ENCODE data around the gene SPTLC3. TPM values are rescaled to one million over a fixed set of nuclear protein-coding genes. Genes with fewer than 3 reads are reported as not detected.

Gene SPTLC3
- total and polyA plus RNA-seq, 2 experiments from 2014 or later = 0.52 to 0.66 TPM

DNA sequence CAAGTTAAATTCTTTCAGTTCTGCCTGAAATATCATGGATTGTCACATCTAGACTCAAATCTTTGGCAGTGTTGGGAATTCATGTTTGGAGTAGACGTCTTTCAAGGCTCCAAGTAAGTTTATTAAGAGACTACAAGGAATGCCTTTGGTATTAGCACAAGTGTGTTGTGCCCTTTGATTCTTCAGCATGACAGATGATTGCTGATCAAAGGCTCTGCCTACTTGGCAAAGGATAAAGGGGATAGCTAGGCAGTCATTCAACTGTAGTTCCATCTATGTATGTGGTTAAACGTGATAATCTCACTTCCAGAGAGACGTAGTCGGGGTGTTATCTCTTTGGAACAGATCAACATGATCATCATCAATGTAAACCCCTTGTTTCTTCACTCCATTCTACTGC lies 86.2 kb downstream of the SPTLC3 start:
- Mint-ChIP-seq H3K4me1 (peaks cover 7% of the 10 kb centered on the region; the same call in 2 of the 3 replicates), H3K4me3 (no peak overlapping the region), H3K9me3 (no peaks in the 10 kb centered on the region), H3K36me3 (ENCODE audit: low read depth) (no peaks in the 10 kb centered on the region), H3K27me3 (ENCODE audit: insufficient read depth, low read depth, poor library complexity) (no peaks in the 10 kb centered on the region), H3K27ac (no peak overlapping the region)
- H3K4me2 ChIP-seq = no peak overlapping the region
- no peaks in the 10 kb centered on the region for H4K20me1 ChIP-seq (replicated peaks; ENCODE audit: insufficient read depth)
- DNase-seq (ENCODE audit: low spot score) (no peak), ATAC-seq (no peak)
- no peaks in the 10 kb centered on the region for H3F3A ChIP-seq (replicated peaks; ENCODE audit: low read depth)
- H3K9me2 ChIP-seq (ENCODE audit: insufficient read depth) = no peaks in the 10 kb centered on the region; the same call in 1 of the 2 replicates
- peaks cover 10% of the 10 kb centered on the region; the same call in 1 of the 2 replicates for H3K4me1 ChIP-seq (ENCODE audit: insufficient read depth)
- no peak overlapping the region for H2AFZ ChIP-seq
- no peaks in the 10 kb centered on the region for H3K27me3 ChIP-seq (ENCODE audit: insufficient read depth)
- no peaks in the 10 kb centered on the region for H3K36me3 ChIP-seq (ENCODE audit: insufficient read depth)
- TF ChIP-seq, protein P1, sequence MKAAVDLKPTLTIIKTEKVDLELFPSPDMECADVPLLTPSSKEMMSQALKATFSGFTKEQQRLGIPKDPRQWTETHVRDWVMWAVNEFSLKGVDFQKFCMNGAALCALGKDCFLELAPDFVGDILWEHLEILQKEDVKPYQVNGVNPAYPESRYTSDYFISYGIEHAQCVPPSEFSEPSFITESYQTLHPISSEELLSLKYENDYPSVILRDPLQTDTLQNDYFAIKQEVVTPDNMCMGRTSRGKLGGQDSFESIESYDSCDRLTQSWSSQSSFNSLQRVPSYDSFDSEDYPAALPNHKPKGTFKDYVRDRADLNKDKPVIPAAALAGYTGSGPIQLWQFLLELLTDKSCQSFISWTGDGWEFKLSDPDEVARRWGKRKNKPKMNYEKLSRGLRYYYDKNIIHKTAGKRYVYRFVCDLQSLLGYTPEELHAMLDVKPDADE (IDR thresholded peaks at IDR 0.05) = no peak
- TF ChIP-seq CREB1 (CRISPR knock-in tag; IDR thresholded peaks at IDR 0.05; ENCODE audit: low read depth) = no peak
- TF ChIP-seq, protein P2, sequence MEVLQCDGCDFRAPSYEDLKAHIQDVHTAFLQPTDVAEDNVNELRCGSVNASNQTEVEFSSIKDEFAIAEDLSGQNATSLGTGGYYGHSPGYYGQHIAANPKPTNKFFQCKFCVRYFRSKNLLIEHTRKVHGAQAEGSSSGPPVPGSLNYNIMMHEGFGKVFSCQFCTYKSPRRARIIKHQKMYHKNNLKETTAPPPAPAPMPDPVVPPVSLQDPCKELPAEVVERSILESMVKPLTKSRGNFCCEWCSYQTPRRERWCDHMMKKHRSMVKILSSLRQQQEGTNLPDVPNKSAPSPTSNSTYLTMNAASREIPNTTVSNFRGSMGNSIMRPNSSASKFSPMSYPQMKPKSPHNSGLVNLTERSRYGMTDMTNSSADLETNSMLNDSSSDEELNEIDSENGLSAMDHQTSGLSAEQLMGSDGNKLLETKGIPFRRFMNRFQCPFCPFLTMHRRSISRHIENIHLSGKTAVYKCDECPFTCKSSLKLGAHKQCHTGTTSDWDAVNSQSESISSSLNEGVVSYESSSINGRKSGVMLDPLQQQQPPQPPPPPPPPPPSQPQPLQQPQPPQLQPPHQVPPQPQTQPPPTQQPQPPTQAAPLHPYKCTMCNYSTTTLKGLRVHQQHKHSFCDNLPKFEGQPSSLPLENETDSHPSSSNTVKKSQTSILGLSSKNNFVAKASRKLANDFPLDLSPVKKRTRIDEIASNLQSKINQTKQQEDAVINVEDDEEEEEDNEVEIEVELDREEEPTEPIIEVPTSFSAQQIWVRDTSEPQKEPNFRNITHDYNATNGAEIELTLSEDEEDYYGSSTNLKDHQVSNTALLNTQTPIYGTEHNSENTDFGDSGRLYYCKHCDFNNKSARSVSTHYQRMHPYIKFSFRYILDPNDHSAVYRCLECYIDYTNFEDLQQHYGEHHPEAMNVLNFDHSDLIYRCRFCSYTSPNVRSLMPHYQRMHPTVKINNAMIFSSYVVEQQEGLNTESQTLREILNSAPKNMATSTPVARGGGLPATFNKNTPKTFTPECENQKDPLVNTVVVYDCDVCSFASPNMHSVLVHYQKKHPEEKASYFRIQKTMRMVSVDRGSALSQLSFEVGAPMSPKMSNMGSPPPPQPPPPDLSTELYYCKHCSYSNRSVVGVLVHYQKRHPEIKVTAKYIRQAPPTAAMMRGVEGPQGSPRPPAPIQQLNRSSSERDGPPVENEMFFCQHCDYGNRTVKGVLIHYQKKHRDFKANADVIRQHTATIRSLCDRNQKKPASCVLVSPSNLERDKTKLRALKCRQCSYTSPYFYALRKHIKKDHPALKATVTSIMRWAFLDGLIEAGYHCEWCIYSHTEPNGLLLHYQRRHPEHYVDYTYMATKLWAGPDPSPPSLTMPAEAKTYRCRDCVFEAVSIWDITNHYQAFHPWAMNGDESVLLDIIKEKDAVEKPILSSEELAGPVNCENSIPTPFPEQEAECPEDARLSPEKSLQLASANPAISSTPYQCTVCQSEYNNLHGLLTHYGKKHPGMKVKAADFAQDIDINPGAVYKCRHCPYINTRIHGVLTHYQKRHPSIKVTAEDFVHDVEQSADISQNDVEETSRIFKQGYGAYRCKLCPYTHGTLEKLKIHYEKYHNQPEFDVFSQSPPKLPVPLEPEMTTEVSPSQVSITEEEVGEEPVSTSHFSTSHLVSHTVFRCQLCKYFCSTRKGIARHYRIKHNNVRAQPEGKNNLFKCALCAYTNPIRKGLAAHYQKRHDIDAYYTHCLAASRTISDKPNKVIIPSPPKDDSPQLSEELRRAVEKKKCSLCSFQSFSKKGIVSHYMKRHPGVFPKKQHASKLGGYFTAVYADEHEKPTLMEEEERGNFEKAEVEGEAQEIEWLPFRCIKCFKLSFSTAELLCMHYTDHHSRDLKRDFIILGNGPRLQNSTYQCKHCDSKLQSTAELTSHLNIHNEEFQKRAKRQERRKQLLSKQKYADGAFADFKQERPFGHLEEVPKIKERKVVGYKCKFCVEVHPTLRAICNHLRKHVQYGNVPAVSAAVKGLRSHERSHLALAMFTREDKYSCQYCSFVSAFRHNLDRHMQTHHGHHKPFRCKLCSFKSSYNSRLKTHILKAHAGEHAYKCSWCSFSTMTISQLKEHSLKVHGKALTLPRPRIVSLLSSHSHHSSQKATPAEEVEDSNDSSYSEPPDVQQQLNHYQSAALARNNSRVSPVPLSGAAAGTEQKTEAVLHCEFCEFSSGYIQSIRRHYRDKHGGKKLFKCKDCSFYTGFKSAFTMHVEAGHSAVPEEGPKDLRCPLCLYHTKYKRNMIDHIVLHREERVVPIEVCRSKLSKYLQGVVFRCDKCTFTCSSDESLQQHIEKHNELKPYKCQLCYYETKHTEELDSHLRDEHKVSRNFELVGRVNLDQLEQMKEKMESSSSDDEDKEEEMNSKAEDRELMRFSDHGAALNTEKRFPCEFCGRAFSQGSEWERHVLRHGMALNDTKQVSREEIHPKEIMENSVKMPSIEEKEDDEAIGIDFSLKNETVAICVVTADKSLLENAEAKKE (CRISPR knock-in tag; IDR thresholded peaks at IDR 0.05) = no peak
- TF ChIP-seq JUNB (IDR thresholded peaks at IDR 0.05; ENCODE audit: unreplicated experiment) = no peak
- TF ChIP-seq, protein P3, sequence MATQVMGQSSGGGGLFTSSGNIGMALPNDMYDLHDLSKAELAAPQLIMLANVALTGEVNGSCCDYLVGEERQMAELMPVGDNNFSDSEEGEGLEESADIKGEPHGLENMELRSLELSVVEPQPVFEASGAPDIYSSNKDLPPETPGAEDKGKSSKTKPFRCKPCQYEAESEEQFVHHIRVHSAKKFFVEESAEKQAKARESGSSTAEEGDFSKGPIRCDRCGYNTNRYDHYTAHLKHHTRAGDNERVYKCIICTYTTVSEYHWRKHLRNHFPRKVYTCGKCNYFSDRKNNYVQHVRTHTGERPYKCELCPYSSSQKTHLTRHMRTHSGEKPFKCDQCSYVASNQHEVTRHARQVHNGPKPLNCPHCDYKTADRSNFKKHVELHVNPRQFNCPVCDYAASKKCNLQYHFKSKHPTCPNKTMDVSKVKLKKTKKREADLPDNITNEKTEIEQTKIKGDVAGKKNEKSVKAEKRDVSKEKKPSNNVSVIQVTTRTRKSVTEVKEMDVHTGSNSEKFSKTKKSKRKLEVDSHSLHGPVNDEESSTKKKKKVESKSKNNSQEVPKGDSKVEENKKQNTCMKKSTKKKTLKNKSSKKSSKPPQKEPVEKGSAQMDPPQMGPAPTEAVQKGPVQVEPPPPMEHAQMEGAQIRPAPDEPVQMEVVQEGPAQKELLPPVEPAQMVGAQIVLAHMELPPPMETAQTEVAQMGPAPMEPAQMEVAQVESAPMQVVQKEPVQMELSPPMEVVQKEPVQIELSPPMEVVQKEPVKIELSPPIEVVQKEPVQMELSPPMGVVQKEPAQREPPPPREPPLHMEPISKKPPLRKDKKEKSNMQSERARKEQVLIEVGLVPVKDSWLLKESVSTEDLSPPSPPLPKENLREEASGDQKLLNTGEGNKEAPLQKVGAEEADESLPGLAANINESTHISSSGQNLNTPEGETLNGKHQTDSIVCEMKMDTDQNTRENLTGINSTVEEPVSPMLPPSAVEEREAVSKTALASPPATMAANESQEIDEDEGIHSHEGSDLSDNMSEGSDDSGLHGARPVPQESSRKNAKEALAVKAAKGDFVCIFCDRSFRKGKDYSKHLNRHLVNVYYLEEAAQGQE (IDR thresholded peaks at IDR 0.05; ENCODE audit: unreplicated experiment) = no peak
- no peak for TF ChIP-seq STAT1 (IDR thresholded peaks at IDR 0.05; ENCODE audit: unreplicated experiment)
- no peak for TF ChIP-seq POLR2AphosphoS5 (IDR thresholded peaks at IDR 0.05; ENCODE audit: low read depth)
- no peak for TF ChIP-seq ZNF331 (CRISPR knock-in tag; IDR thresholded peaks at IDR 0.05; ENCODE audit: low read depth)
- TF ChIP-seq, protein P4, sequence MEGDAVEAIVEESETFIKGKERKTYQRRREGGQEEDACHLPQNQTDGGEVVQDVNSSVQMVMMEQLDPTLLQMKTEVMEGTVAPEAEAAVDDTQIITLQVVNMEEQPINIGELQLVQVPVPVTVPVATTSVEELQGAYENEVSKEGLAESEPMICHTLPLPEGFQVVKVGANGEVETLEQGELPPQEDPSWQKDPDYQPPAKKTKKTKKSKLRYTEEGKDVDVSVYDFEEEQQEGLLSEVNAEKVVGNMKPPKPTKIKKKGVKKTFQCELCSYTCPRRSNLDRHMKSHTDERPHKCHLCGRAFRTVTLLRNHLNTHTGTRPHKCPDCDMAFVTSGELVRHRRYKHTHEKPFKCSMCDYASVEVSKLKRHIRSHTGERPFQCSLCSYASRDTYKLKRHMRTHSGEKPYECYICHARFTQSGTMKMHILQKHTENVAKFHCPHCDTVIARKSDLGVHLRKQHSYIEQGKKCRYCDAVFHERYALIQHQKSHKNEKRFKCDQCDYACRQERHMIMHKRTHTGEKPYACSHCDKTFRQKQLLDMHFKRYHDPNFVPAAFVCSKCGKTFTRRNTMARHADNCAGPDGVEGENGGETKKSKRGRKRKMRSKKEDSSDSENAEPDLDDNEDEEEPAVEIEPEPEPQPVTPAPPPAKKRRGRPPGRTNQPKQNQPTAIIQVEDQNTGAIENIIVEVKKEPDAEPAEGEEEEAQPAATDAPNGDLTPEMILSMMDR (conservative IDR thresholded peaks at IDR 0.05; ENCODE audit: low read depth in 2 of 2) = no peak
- no peak for TF ChIP-seq NANOG (IDR thresholded peaks at IDR 0.05; ENCODE audit: borderline replicate concordance)
- TF ChIP-seq ZNF114 (CRISPR knock-in tag; IDR thresholded peaks at IDR 0.05) = no peak
- no peak for TF ChIP-seq EZH2 (IDR thresholded peaks at IDR 0.05; ENCODE audit: low read depth, unreplicated experiment)
- no peak for TF ChIP-seq EZH2phosphoT487 (IDR thresholded peaks at IDR 0.05; ENCODE audit: unreplicated experiment)
- H3K79me2 ChIP-seq (replicated peaks; ENCODE audit: insufficient read depth) = no peaks in the 10 kb centered on the region
- no peak overlapping the region for H3K27ac ChIP-seq (ENCODE audit: low read depth)
- H3K4me3 ChIP-seq = no peak overlapping the region
